Nephron (organoid): ENCODE measurements around the gene ANKRD1.

Experiments
- H3K27ac Mint-ChIP-seq, 3 experiments: 2 replicates each; pipeline ENCODE4 v1.8.0; 2020; ENCODE audit warnings: mixed read lengths in 3 of 3, mild to moderate bottlenecking in 2 of 3, moderate library complexity in 1 of 3
- H3K27me3 Mint-ChIP-seq: 2 replicates; pipeline ENCODE4 v1.8.0; 2021; ENCODE audit warnings: low read depth, mild to moderate bottlenecking, moderate library complexity, mixed read lengths
- H3K36me3 Mint-ChIP-seq: 2 replicates; pipeline ENCODE4 v1.8.0; 2020; ENCODE audit warnings: low read depth, mixed read lengths
- H3K4me1 Mint-ChIP-seq: 2 replicates; pipeline ENCODE4 v1.8.0; 2020; ENCODE audit warnings: mixed read lengths
- H3K4me3 Mint-ChIP-seq, 3 experiments: 2 replicates each; pipeline ENCODE4 v1.8.0; 2020; ENCODE audit warnings: mild to moderate bottlenecking in 3 of 3, mixed read lengths in 3 of 3, moderate library complexity in 2 of 3
- H3K9me3 Mint-ChIP-seq: 2 replicates; pipeline ENCODE4 v1.8.0; 2020; ENCODE audit warnings: mixed read lengths
- CTCF ChIP-seq, 3 experiments: fragments of 200-600 bp; sonication (generic); IDR thresholded peaks; one replicate each; pipeline ENCODE4 v1.5.0; 2021; ENCODE audit warnings: antibody characterized with exemption in 3 of 3; ENCODE audit not compliant: unreplicated experiment in 3 of 3

The ANKRD1 gene

GRCh38 chr10:90916392-90917237 is 4.3 kb downstream of the ANKRD1 start:
- no peak overlapping the region for H3K4me3 Mint-ChIP-seq
- no peaks in the 10 kb centered on the region for H3K9me3 Mint-ChIP-seq
- peak overlapping the region in 1 of 3 experiments; percentile 85 for H3K27ac Mint-ChIP-seq
- H3K36me3 Mint-ChIP-seq: no peaks in the 10 kb centered on the region
- TF ChIP-seq CTCF (IDR thresholded peaks at IDR 0.05; ENCODE audit: unreplicated experiment in 3 of 3): no peak
- peaks cover 10% of the 10 kb centered on the region for H3K27me3 Mint-ChIP-seq
- peaks cover 65% of the 10 kb centered on the region for H3K4me1 Mint-ChIP-seq

- TF ChIP-seq CTCF (IDR thresholded peaks at IDR 0.05; ENCODE audit: unreplicated experiment in 3 of 3): no peak
- no peaks in the 10 kb centered on the region for H3K9me3 Mint-ChIP-seq
- H3K4me3 Mint-ChIP-seq: no peak overlapping the region
- peaks cover 58% of the 10 kb centered on the region for H3K4me1 Mint-ChIP-seq
- no peak overlapping the region for H3K27ac Mint-ChIP-seq
- H3K36me3 Mint-ChIP-seq: no peaks in the 10 kb centered on the region
- H3K27me3 Mint-ChIP-seq: peaks cover 10% of the 10 kb centered on the region
These were observed 5.2 kb downstream of the ANKRD1 start for GRCh38 chr10:90915766-90916075.

- Mint-ChIP-seq H3K4me1 (peaks cover 52% of the 10 kb centered on the region), H3K4me3 (no peak overlapping the region), H3K27ac (no peak overlapping the region), H3K27me3 (peaks cover 4% of the 10 kb centered on the region), H3K9me3 (no peaks in the 10 kb centered on the region), H3K36me3 (no peaks in the 10 kb centered on the region)
- no peak for TF ChIP-seq CTCF (IDR thresholded peaks at IDR 0.05; ENCODE audit: unreplicated experiment in 3 of 3)
These were observed 5.7 kb downstream of the ANKRD1 start for GRCh38 chr10:90914992-90915765.

- H3K36me3 Mint-ChIP-seq: peaks cover 1% of the 10 kb centered on the region
- no peaks in the 10 kb centered on the region for H3K9me3 Mint-ChIP-seq
- H3K4me3 Mint-ChIP-seq: no peak overlapping the region
- no peak for TF ChIP-seq CTCF (IDR thresholded peaks at IDR 0.05; ENCODE audit: unreplicated experiment in 3 of 3)
- H3K27me3 Mint-ChIP-seq: no peaks in the 10 kb centered on the region
- peaks cover 39% of the 10 kb centered on the region for H3K4me1 Mint-ChIP-seq
- no peak overlapping the region for H3K27ac Mint-ChIP-seq
These were observed 7.0 kb downstream of the ANKRD1 start for GRCh38 chr10:90913774-90914420.

- Mint-ChIP-seq H3K4me3 (no peak overlapping the region), H3K9me3 (no peaks in the 10 kb centered on the region), H3K27me3 (no peaks in the 10 kb centered on the region), H3K4me1 (peaks cover 30% of the 10 kb centered on the region), H3K36me3 (peaks cover 10% of the 10 kb centered on the region), H3K27ac (no peak overlapping the region)
- no peak for TF ChIP-seq CTCF (IDR thresholded peaks at IDR 0.05; ENCODE audit: unreplicated experiment in 3 of 3)
These were observed 7.9 kb downstream of the ANKRD1 start for GRCh38 chr10:90912854-90913479.
